Measurements from ENCODE around the gene ZNF385B. TPM values are rescaled to one million over a fixed set of nuclear protein-coding genes. Genes with fewer than 3 reads are reported as not detected.

Gene ZNF385B
- total RNA-seq, 4 donors from 2014 or later, result 2.2 to 5.0 (median 4.0) TPM

DNA sequence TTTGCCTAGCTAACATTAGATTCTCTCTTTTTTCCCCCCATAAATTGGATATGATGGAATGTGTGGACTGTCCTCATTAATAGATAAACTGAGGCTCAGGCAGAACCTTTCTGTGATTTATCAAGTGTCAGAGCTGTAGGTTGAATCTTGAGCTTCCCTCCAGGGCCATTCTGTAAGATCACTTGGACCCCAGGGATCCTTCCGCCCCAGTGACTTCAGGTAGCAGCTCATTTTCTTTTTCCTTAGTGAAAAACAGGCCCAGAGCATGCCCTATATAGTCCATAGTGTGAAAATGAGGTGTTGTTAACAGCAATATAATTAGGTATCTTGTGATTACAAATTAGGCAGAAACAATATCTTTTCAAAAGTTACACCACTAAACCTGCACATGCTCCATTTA is 269.7 kb downstream of the ZNF385B start:
- intact Hi-C loops (cut with DNase I), result no loop called here

DNA sequence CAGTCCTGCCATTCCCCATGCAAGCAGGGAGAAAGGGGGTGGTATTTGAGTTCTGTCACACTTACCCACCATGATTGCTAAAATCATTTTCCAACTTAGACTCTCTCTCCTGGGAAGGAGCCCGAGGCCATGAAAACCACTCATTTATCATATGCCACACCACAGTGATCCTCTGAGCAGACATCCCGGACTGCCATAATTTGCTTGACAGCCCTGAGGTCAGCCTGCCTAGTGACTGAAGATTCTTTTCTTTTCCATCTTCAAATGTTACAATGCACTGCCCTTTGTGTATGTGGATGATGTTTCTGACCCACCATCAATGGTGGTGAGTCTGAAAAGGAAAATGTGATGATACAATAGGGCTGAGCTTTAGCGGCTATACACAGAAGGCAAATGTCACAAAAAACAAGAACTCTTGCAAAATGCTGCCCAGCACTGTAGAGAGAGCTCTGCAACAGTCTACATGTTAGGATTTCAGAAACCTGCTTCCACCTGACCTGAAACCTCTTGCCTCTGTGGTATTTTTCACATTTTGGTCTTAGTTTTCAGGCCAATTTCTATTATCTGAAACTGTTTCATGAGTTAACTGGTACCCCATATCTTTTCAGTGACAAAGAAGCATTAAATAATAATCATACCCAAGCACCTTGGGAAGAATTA is 272.8 kb downstream of the ZNF385B start:
- Histone ChIP-seq H3K4me3 (no peak overlapping the region), H3K27me3 (no peaks in the 10 kb centered on the region), H3K4me1 (no peaks in the 10 kb centered on the region), H3K36me3 (no peaks in the 10 kb centered on the region), H3K9me3 (no peaks in the 10 kb centered on the region), H3K27ac (replicated peaks in 1 of 4) (no peak overlapping the region)
- 77% methylated on average over 3 of the region's 3 CpGs for WGBS
- intact Hi-C loops (cut with DNase I), result no loop called here
- TF ChIP-seq CTCF (IDR thresholded peaks at IDR 0.05), result no peak
- no peak for TF ChIP-seq POLR2AphosphoS5 (IDR thresholded peaks at IDR 0.05)
- no peak for TF ChIP-seq POLR2A (IDR thresholded peaks at IDR 0.05; ENCODE audit: low read depth)
- no peak for TF ChIP-seq EP300 (IDR thresholded peaks at IDR 0.05)
- DNase-seq (ENCODE audit: extremely low spot score), result no peak

More for the DNA sequence above, 269.7 kb downstream of the ZNF385B start:
- Histone ChIP-seq H3K4me1 (no peaks in the 10 kb centered on the region), H3K27me3 (no peaks in the 10 kb centered on the region), H3K36me3 (no peaks in the 10 kb centered on the region), H3K9me3 (no peaks in the 10 kb centered on the region), H3K4me3 (no peak overlapping the region), H3K27ac (replicated peaks in 1 of 4) (no peak overlapping the region)
- DNase-seq (ENCODE audit: extremely low spot score), result no peak
- 80% methylated on average over 1 of the region's 1 CpG for WGBS
- TF ChIP-seq POLR2A (IDR thresholded peaks at IDR 0.05; ENCODE audit: low read depth) (no peak), POLR2AphosphoS5 (IDR thresholded peaks at IDR 0.05) (no peak), CTCF (IDR thresholded peaks at IDR 0.05) (no peak), EP300 (IDR thresholded peaks at IDR 0.05) (no peak)

DNA sequence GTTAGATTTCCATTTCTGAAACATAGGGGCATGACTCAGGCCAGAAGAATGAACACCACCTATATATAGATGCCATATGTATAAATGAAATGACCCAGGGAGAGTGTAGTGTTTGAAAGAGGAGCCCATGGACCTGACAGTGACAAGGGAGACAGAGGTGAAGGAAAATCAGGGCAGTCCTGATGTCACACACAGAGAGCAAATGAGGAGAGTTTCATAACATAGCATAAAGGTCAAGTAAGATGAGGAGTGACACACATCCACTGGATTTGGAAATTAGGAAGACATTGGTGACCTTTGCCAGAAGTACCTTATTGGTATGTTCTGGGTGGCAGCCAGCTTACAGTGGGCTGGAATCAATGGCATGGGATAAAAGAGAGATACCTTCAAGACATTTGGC is 276.7 kb downstream of the ZNF385B start:
- intact Hi-C loops (cut with DNase I), result no loop called here
- H3K9me3 ChIP-seq, result no peaks in the 10 kb centered on the region
- H3K27ac ChIP-seq (replicated peaks in 1 of 4), result no peak overlapping the region
- H3K4me1 ChIP-seq, result peaks cover 0 to 13% (median 6%) of the 10 kb centered on the region in 4 donors
- TF ChIP-seq POLR2A (IDR thresholded peaks at IDR 0.05; ENCODE audit: low read depth) (no peak), CTCF (IDR thresholded peaks at IDR 0.05) (no peak), EP300 (IDR thresholded peaks at IDR 0.05) (no peak), POLR2AphosphoS5 (IDR thresholded peaks at IDR 0.05) (no peak)
- no peaks in the 10 kb centered on the region for H3K27me3 ChIP-seq
- DNase-seq (ENCODE audit: extremely low spot score), result no peak
- no peaks in the 10 kb centered on the region for H3K36me3 ChIP-seq
- H3K4me3 ChIP-seq, result no peak overlapping the region

DNA sequence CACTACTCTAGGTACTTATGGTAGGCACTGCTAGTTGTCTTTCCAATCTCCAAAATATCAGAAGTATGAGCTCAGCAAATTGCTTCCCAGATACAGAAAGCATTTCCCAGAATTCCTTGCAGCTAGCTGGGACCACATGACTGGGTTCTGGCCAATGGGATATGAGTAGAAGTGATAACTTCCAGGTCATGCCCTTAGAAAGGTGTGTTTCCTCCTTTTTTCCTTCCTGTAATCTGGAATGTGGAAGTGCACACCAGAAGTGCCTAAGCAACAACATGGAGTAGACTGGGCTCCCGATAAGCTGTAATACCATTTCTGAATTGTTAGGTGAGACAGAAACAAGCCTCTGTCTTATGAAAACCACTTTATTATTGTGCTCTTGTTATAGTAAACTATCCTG is 279.8 kb downstream of the ZNF385B start:
- Histone ChIP-seq H3K9me3 (no peaks in the 10 kb centered on the region), H3K4me1 (peaks cover 0 to 19% (median 8%) of the 10 kb centered on the region in 4 donors), H3K27ac (replicated peaks in 1 of 4) (no peak overlapping the region), H3K36me3 (no peaks in the 10 kb centered on the region), H3K27me3 (no peaks in the 10 kb centered on the region), H3K4me3 (no peak overlapping the region)
- intact Hi-C loops (cut with DNase I), result no loop called here
- TF ChIP-seq POLR2A (IDR thresholded peaks at IDR 0.05; ENCODE audit: low read depth) (no peak), EP300 (IDR thresholded peaks at IDR 0.05) (no peak), POLR2AphosphoS5 (IDR thresholded peaks at IDR 0.05) (no peak), CTCF (IDR thresholded peaks at IDR 0.05) (no peak)
- no peak for DNase-seq (ENCODE audit: extremely low spot score)
- WGBS, result 100% methylated on average over 1 of the region's 1 CpG

Data from esophagus muscularis mucosa (tissue), 4 donors.